SU-DHL-6 (cell line): ENCODE results near the gene BBLN.

Experiments used
- H2AFZ ChIP-seq: fragments of 200-600 bp; sonication (generic); 2 replicates; pipeline ENCODE4 v1.6.1; 2014; ENCODE audit warnings: low read depth, mild to moderate bottlenecking, moderate library complexity, mixed read lengths, antibody characterized with exemption, low read length; ENCODE audit not compliant: severe bottlenecking
- H3F3A ChIP-seq: fragments of 200-600 bp; shearing (Covaris generic); 2 replicates; pipeline ENCODE4 v1.6.0; 2016; ENCODE audit warnings: antibody characterized with exemption, mild to moderate bottlenecking; ENCODE audit not compliant: insufficient read depth
- H3K27ac ChIP-seq: fragments of 200-600 bp; sonication (generic); 2 replicates; pipeline ENCODE4 v1.5.1; 2016; ENCODE audit warnings: low read depth, mild to moderate bottlenecking, low read length, moderate library complexity, mixed read lengths
- H3K27me3 ChIP-seq: fragments of 200-600 bp; sonication (generic), shearing (Covaris generic); 2 replicates; pipeline ENCODE4 v1.6.0; 2014; ENCODE audit warnings: mild to moderate bottlenecking, low read length
- H3K36me3 ChIP-seq: fragments of 200-600 bp; sonication (generic); 2 replicates; pipeline ENCODE4 v1.6.1; 2014; ENCODE audit warnings: mild to moderate bottlenecking, low read length, mixed read lengths
- H3K4me2 ChIP-seq: fragments of 300-600, 200-600 bp; shearing (Covaris generic), sonication (generic); 2 replicates; pipeline ENCODE4 v1.6.0; 2014; ENCODE audit warnings: low read length, low read depth, mild to moderate bottlenecking; ENCODE audit not compliant: poor library complexity, severe bottlenecking
- H3K4me3 ChIP-seq: fragments of 200-600 bp; sonication (generic); 2 replicates; pipeline ENCODE4 v1.5.1; 2014; ENCODE audit warnings: antibody characterized with exemption, low read length, mild to moderate bottlenecking, mixed read lengths; ENCODE audit not compliant: insufficient read depth, poor library complexity, severe bottlenecking
- H3K79me2 ChIP-seq: fragments of 200-600 bp; sonication (generic); 2 replicates; pipeline ENCODE4 v1.6.1; 2014; ENCODE audit warnings: mild to moderate bottlenecking, low read length, moderate library complexity; ENCODE audit not compliant: insufficient read depth
- H3K9ac ChIP-seq: fragments of 200-600 bp; sonication (generic); 2 replicates; pipeline ENCODE4 v1.7.0; 2014; ENCODE audit warnings: mild to moderate bottlenecking, low read length
- H3K9me2 ChIP-seq: fragments of 200-600 bp; sonication (generic); replicated peaks from 2 replicates; pipeline ENCODE4 v1.6.1; 2014; ENCODE audit warnings: low read length; ENCODE audit not compliant: insufficient read depth
- H3K9me3 ChIP-seq: fragments of 200-600 bp; sonication (generic); 2 replicates; pipeline ENCODE4 v1.6.1; 2014; ENCODE audit warnings: low read length, mixed read lengths; ENCODE audit not compliant: insufficient read depth
- H4K20me1 ChIP-seq: fragments of 200-600 bp; sonication (generic); 2 replicates; pipeline ENCODE4 v1.6.1; 2014; ENCODE audit warnings: low read depth, mild to moderate bottlenecking, antibody characterized with exemption, low read length, moderate library complexity, mixed read lengths
- CTCF ChIP-seq: fragments of 200-600 bp; sonication (generic); IDR thresholded peaks from one replicate; pipeline ENCODE4 v1.5.1; 2017; ENCODE audit warnings: antibody characterized with exemption, mild to moderate bottlenecking, low read length, moderate library complexity; ENCODE audit not compliant: insufficient read depth, poor library complexity, severe bottlenecking
- EZH2phosphoT487 ChIP-seq: fragments of 200-600 bp; sonication (generic), shearing (Covaris generic); conservative IDR thresholded peaks from 2 replicates; pipeline ENCODE4 v1.6.1; 2018; ENCODE audit warnings: mild to moderate bottlenecking, antibody characterized with exemption, low read length, moderate library complexity, mixed read lengths

BBLN gene

DNA sequence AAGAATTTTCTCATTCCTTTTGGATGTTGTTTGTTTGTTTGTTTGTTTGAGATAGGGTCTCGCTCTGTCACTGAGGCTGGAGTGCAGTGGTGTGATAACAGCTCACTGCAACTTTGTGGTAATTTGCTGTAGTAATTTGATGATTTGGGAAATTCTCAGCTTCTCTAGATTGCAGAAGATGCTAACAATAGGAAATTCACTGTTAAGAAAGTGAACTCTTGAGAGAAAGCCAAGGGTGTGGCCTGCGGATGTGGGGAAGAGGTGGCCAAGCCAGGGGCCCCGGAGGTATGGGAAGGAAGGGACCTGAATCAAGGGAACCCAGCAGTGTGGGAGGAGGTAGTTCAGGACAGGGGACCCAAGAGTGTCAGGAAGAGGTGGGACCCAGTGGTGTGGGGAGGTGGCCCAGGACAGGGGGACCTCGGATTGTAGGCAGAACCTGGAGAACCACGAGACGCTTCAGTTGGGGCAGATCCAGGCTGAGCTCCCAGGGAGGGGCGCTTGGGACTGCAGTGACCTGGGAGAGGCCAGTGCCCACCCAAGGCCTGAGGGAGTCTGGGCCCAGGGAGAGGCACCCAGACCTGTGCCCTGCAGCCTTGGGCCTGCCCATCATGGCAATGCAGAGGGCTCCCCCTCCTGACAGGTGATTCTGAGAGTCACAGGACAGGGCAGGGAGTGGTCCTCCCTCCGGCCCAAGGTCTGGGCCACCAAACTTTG lies 16.4 kb upstream of the BBLN start:
- no peaks in the 10 kb centered on the region for H3F3A ChIP-seq
- no peak overlapping the region for H3K4me3 ChIP-seq
- H3K79me2 ChIP-seq: no peaks in the 10 kb centered on the region
- H3K9me2 ChIP-seq: no peaks in the 10 kb centered on the region
- H2AFZ ChIP-seq: no peak overlapping the region
- no peaks in the 10 kb centered on the region for H4K20me1 ChIP-seq
- no peak for TF ChIP-seq CTCF
- TF ChIP-seq EZH2phosphoT487: no peak
- no peaks in the 10 kb centered on the region for H3K27me3 ChIP-seq
- H3K27ac ChIP-seq: no peak overlapping the region
- no peak overlapping the region for H3K9ac ChIP-seq
- no peaks in the 10 kb centered on the region for H3K9me3 ChIP-seq
- no peak overlapping the region for H3K4me2 ChIP-seq
- H3K36me3 ChIP-seq: no peaks in the 10 kb centered on the region

DNA sequence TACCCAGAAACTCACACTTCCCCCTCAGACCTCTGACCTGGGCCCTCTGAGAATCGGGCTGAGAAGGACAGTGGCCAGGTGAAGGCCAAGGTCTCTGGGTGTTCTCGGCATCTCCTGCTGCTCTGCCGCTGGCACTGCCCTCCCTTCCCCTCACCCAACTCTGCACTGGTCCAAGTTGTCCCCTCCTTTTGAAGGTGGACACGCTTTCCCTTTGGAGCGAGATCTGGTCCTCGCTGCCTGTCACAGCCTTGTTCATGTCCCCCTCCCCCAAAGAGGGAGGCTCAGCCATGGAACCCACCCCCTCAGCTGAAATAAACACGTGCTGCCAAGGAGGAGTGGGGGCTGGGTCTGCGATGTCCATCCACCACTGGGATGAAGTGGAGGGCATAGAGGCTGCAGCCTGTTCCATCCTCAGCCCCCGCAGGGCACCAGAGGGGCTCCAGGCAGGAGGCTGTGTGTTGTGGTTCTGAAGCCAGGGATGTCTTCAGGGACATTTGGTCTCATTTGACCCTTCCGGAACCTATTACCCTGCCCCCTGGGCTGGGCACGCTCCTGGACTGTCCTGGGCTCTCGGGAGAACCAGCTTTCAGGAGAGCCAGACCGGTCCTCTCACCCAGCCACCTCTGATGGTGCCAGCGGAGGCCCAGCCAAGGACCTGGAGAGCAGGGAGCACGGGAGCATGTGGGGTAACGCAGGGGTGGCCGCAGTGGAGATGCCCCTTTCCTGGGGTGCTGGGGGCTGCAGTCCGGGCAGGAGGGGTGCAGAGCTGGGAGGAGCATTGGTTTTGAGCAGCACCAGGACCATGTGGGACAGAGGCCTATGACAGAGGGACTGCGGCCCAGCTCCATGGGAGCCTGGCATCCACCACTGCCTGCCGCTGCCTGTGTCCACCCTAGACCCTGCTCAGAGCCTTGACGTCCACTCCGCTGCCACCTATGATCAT lies 15.6 kb upstream of the BBLN start:
- no peaks in the 10 kb centered on the region for H3K36me3 ChIP-seq
- no peaks in the 10 kb centered on the region for H3K9me2 ChIP-seq
- H3K9ac ChIP-seq: no peak overlapping the region
- H4K20me1 ChIP-seq: no peaks in the 10 kb centered on the region
- no peak overlapping the region for H3K4me2 ChIP-seq
- H3F3A ChIP-seq: no peaks in the 10 kb centered on the region
- H3K27me3 ChIP-seq: no peaks in the 10 kb centered on the region
- no peak for TF ChIP-seq EZH2phosphoT487
- TF ChIP-seq CTCF: no peak
- H3K79me2 ChIP-seq: no peaks in the 10 kb centered on the region
- no peak overlapping the region for H3K27ac ChIP-seq
- H3K9me3 ChIP-seq: no peaks in the 10 kb centered on the region
- H2AFZ ChIP-seq: no peak overlapping the region
- no peak overlapping the region for H3K4me3 ChIP-seq

DNA sequence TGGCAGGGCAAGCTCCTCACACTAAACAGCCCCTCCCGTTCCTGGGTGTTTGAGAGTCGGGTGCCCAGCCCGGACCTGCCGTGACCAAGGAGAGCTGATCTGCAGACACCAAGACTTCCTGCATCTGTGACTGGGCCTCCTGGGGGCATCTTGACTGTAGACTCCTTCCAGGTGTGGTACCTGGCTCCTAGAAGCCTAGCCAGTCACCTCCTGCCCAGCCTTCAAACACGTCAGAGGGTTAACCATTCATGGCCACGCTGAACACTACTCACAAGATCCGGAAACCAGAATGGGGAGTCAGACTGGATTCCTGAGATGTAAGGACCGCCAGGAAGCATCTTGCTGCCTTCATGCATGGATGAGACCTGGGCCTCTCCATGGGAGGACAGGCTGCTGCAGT lies 14.5 kb upstream of the BBLN start:
- Histone ChIP-seq H3K79me2 (no peaks in the 10 kb centered on the region), H3K4me3 (no peak overlapping the region), H3K9ac (no peak overlapping the region), H3K4me2 (no peak overlapping the region), H3K27ac (no peak overlapping the region), H3K9me3 (no peaks in the 10 kb centered on the region), H3F3A (no peaks in the 10 kb centered on the region), H3K9me2 (no peaks in the 10 kb centered on the region), H4K20me1 (no peaks in the 10 kb centered on the region), H3K27me3 (no peaks in the 10 kb centered on the region), H3K36me3 (no peaks in the 10 kb centered on the region), H2AFZ (no peak overlapping the region)
- TF ChIP-seq EZH2phosphoT487 (no peak), CTCF (no peak)
